Activated naive CD4-positive, alpha-beta T cell treated with anti-CD3 and anti-CD28 coated beads, Interleukin-2, amount 10 ng/mL, durations not matched to agents 7 days and 5 days (primary cell): ENCODE results near the gene MSANTD2.

Experiments used
- CTCF ChIA-PET: fragments of 350-600 bp; sonication (Branson Sonifier 250); formaldehyde crosslinking; loops from one replicate; lab custom pipeline; 2021; ENCODE audit warnings: antibody characterized with exemption; lab: Charles Lee
- DNase-seq: peaks from one replicate; pipeline ENCODE4 v3.0.0-alpha.2; 2020
- H3K27ac Mint-ChIP-seq: one replicate; pipeline ENCODE4 v1.8.0; 2021; ENCODE audit warnings: mild to moderate bottlenecking, moderate library complexity, mixed read lengths
- H3K27me3 Mint-ChIP-seq: one replicate; pipeline ENCODE4 v1.8.0; 2021; ENCODE audit warnings: mild to moderate bottlenecking, mixed read lengths
- H3K36me3 Mint-ChIP-seq: one replicate; pipeline ENCODE4 v1.8.0; 2021; ENCODE audit warnings: mixed read lengths
- H3K4me1 Mint-ChIP-seq: one replicate; pipeline ENCODE4 v1.8.0; 2021; ENCODE audit warnings: mixed read lengths
- H3K4me3 Mint-ChIP-seq: one replicate; pipeline ENCODE4 v1.8.0; 2021; ENCODE audit warnings: mild to moderate bottlenecking, moderate library complexity, mixed read lengths
- H3K9me3 Mint-ChIP-seq: one replicate; pipeline ENCODE4 v1.8.0; 2021; ENCODE audit warnings: mixed read lengths

Gene MSANTD2

DNA sequence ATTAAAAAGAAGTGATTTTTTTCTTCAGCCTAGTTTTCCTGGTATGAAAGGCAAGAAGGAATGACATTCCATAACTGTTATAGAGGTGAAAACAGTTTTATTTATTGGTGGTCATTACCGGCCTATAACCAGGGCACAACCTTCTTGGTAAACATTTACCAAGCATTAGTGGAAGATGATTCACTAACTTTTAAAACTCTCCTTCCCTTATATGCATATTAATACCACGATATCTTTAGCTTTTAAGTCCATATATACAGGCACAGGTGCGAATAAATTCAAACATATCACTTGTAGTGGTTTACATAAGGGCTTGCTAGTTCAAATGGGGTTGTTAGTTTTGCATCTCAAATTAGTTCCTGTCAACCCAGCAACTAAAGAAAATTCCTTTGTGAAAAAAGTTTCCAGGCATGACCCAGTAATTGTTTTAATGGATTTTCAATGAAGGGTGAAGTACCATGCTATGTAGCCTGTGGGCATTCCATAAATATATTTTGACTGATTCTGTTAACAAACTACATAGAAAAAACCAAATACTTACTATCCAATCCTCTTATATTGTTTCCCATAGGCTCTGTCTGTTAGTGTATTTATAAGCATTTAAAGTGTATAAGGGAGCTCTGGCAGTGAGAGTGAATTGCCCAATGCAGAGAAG is 34.4 kb upstream of the MSANTD2 start:
- Mint-ChIP-seq H3K36me3 (no peaks in the 10 kb centered on the region), H3K4me1 (peaks cover 15% of the 10 kb centered on the region), H3K27me3 (peaks cover 76% of the 10 kb centered on the region), H3K4me3 (no peak overlapping the region), H3K27ac (no peak overlapping the region), H3K9me3 (no peaks in the 10 kb centered on the region)
- CTCF ChIA-PET: interaction anchor here (1.8 to 7.8 kb wide), 3 partner anchors 76 to 163 kb away, joined by 5 to 76 read pairs (median 9); partner anchors contain the start of genes SIAE and SPA17
- no peak for DNase-seq

- Mint-ChIP-seq H3K4me1 (peaks cover 12% of the 10 kb centered on the region), H3K27ac (no peak overlapping the region), H3K9me3 (no peaks in the 10 kb centered on the region), H3K27me3 (peaks cover 55% of the 10 kb centered on the region), H3K36me3 (no peaks in the 10 kb centered on the region), H3K4me3 (no peak overlapping the region)
- DNase-seq: no peak
- CTCF ChIA-PET: interaction anchor here (0.7 to 7.8 kb wide), 3 partner anchors 44 to 161 kb away, joined by 3 to 76 read pairs (median 6); partner anchors contain the start of genes SIAE and SPA17
Observed at GRCh38 chr11:124832571-124832970, 32.4 kb upstream of the MSANTD2 start.

GRCh38 chr11:124831897-124832296 is 31.7 kb upstream of the MSANTD2 start:
- no peaks in the 10 kb centered on the region for H3K36me3 Mint-ChIP-seq
- no peak overlapping the region for H3K4me3 Mint-ChIP-seq
- H3K27ac Mint-ChIP-seq: no peak overlapping the region
- H3K9me3 Mint-ChIP-seq: no peaks in the 10 kb centered on the region
- peaks cover 6% of the 10 kb centered on the region for H3K4me1 Mint-ChIP-seq
- peaks cover 49% of the 10 kb centered on the region for H3K27me3 Mint-ChIP-seq
- no peak for DNase-seq
- CTCF ChIA-PET: no interaction called here

DNA sequence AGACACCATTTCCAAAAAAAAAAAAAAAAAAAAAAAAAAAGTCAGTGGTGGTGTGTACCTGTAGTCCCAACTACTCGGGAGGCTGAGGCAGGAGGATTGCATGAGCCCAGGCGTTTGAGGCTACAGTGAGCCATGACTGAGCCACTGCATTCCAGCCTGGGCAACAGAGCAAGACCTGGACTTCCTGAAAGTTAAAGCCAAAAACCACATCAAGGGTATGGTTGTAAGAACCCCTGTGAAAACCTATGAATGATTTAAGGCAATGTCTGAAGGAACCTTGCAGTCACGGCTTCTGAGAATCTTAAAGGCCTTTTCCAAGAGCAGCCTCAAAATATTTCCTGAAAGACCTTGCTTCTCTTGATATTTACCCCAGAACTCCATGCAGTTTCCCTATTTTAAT is 30.5 kb upstream of the MSANTD2 start:
- CTCF ChIA-PET: no interaction called here
- no peaks in the 10 kb centered on the region for H3K4me1 Mint-ChIP-seq
- H3K4me3 Mint-ChIP-seq: no peak overlapping the region
- DNase-seq: no peak
- H3K9me3 Mint-ChIP-seq: no peaks in the 10 kb centered on the region
- no peaks in the 10 kb centered on the region for H3K36me3 Mint-ChIP-seq
- no peak overlapping the region for H3K27ac Mint-ChIP-seq
- peaks cover 48% of the 10 kb centered on the region for H3K27me3 Mint-ChIP-seq

DNA sequence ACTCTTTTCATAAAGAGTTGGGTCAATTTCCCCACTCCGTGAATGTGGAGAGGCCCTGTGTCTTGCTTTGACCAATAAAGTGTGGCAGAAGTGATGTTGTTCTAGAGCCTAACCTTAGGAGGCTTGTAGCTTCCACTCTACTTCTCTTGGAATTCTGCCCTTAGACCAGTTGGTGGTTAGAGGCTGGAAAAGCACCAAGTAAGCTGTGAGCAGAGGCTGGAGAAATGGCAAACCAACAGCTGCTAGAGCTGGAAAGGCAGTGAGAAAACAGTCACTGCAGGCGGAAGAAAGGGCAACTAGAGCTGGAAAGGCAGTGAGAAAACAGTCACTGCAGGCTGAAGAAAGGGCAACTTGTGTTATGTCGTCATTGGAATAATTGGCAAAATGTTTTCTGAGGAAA is 29.8 kb upstream of the MSANTD2 start:
- CTCF ChIA-PET: no interaction called here
- no peaks in the 10 kb centered on the region for H3K4me1 Mint-ChIP-seq
- no peak for DNase-seq
- peaks cover 41% of the 10 kb centered on the region for H3K27me3 Mint-ChIP-seq
- H3K27ac Mint-ChIP-seq: no peak overlapping the region
- no peak overlapping the region for H3K4me3 Mint-ChIP-seq
- H3K36me3 Mint-ChIP-seq: no peaks in the 10 kb centered on the region
- no peaks in the 10 kb centered on the region for H3K9me3 Mint-ChIP-seq

- H3K27ac Mint-ChIP-seq: no peak overlapping the region
- peaks cover 31% of the 10 kb centered on the region for H3K27me3 Mint-ChIP-seq
- DNase-seq: no peak
- H3K4me1 Mint-ChIP-seq: no peaks in the 10 kb centered on the region
- no peak overlapping the region for H3K4me3 Mint-ChIP-seq
- CTCF ChIA-PET: interaction anchor here (0.6 kb wide), 1 partner anchor 32 kb away, joined by 3 read pairs; no protein-coding TSS in a partner anchor
- no peaks in the 10 kb centered on the region for H3K36me3 Mint-ChIP-seq
- no peaks in the 10 kb centered on the region for H3K9me3 Mint-ChIP-seq
Observed at GRCh38 chr11:124825876-124826275, 25.7 kb upstream of the MSANTD2 start.

- Mint-ChIP-seq H3K27ac (no peak overlapping the region), H3K27me3 (peaks cover 34% of the 10 kb centered on the region), H3K36me3 (no peaks in the 10 kb centered on the region), H3K4me1 (no peaks in the 10 kb centered on the region), H3K4me3 (no peak overlapping the region), H3K9me3 (no peaks in the 10 kb centered on the region)
- CTCF ChIA-PET: no interaction called here
- no peak for DNase-seq
Observed at GRCh38 chr11:124823512-124824376, 23.5 kb upstream of the MSANTD2 start.

GRCh38 chr11:124821995-124822730 is 22.0 kb upstream of the MSANTD2 start:
- Mint-ChIP-seq H3K9me3 (no peaks in the 10 kb centered on the region), H3K27ac (no peak overlapping the region), H3K4me1 (no peaks in the 10 kb centered on the region), H3K27me3 (peaks cover 45% of the 10 kb centered on the region), H3K36me3 (no peaks in the 10 kb centered on the region), H3K4me3 (no peak overlapping the region)
- CTCF ChIA-PET: no interaction called here
- DNase-seq: no peak

DNA sequence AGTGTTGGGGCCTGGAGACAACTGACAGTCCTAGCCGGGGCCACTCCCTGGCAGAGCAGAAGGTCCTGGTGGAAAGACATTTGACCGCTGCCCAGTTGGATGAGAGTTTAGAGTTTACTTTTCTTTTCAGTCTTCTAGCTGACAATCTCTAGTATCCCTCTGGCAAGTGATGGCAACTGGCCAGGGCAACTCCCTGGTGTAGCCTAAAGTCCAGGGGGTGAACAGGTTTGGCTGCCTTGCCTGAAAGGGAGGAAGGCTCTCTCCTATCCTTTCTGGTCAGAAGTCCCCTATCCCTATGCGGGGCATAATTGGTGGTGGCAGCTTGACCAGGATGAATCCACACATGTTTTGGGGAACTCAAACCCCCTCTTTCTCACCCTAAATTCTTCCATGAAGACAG is 16.8 kb upstream of the MSANTD2 start:
- H3K27me3 Mint-ChIP-seq: peaks cover 63% of the 10 kb centered on the region
- no peaks in the 10 kb centered on the region for H3K9me3 Mint-ChIP-seq
- no peaks in the 10 kb centered on the region for H3K4me1 Mint-ChIP-seq
- CTCF ChIA-PET: interaction anchor here (0.6 kb wide), 1 partner anchor 123 kb away, joined by 3 read pairs; no protein-coding TSS in a partner anchor
- no peak overlapping the region for H3K27ac Mint-ChIP-seq
- no peaks in the 10 kb centered on the region for H3K36me3 Mint-ChIP-seq
- H3K4me3 Mint-ChIP-seq: no peak overlapping the region
- no peak for DNase-seq

- no peaks in the 10 kb centered on the region for H3K4me1 Mint-ChIP-seq
- DNase-seq: no peak
- peaks cover 47% of the 10 kb centered on the region for H3K27me3 Mint-ChIP-seq
- no peaks in the 10 kb centered on the region for H3K36me3 Mint-ChIP-seq
- CTCF ChIA-PET: interaction anchor here (1.7 kb wide), 1 partner anchor 32 kb away, joined by 3 read pairs; no protein-coding TSS in a partner anchor
- H3K9me3 Mint-ChIP-seq: no peaks in the 10 kb centered on the region
- H3K27ac Mint-ChIP-seq: no peak overlapping the region
- no peak overlapping the region for H3K4me3 Mint-ChIP-seq
Observed at GRCh38 chr11:124814739-124815138, 14.5 kb upstream of the MSANTD2 start.

- CTCF ChIA-PET: interaction anchor here (0.8 to 1.7 kb wide), 3 partner anchors 30 to 168 kb away, joined by 3 read pairs; no protein-coding TSS in a partner anchor
- DNase-seq: no peak
- Mint-ChIP-seq H3K4me1 (no peaks in the 10 kb centered on the region), H3K27me3 (peaks cover 46% of the 10 kb centered on the region), H3K27ac (no peak overlapping the region), H3K9me3 (no peaks in the 10 kb centered on the region), H3K36me3 (no peaks in the 10 kb centered on the region), H3K4me3 (no peak overlapping the region)
Observed at GRCh38 chr11:124812876-124813275, 12.7 kb upstream of the MSANTD2 start.

- no peak overlapping the region for H3K27ac Mint-ChIP-seq
- H3K36me3 Mint-ChIP-seq: no peaks in the 10 kb centered on the region
- no peak overlapping the region for H3K4me3 Mint-ChIP-seq
- DNase-seq: no peak
- H3K9me3 Mint-ChIP-seq: no peaks in the 10 kb centered on the region
- peaks cover 36% of the 10 kb centered on the region for H3K27me3 Mint-ChIP-seq
- CTCF ChIA-PET: no interaction called here
- no peaks in the 10 kb centered on the region for H3K4me1 Mint-ChIP-seq
Observed at GRCh38 chr11:124811399-124812125, 11.4 kb upstream of the MSANTD2 start.

GRCh38 chr11:124807660-124808270 is 7.6 kb upstream of the MSANTD2 start:
- H3K4me3 Mint-ChIP-seq: no peak overlapping the region
- no peaks in the 10 kb centered on the region for H3K36me3 Mint-ChIP-seq
- no peaks in the 10 kb centered on the region for H3K9me3 Mint-ChIP-seq
- H3K27me3 Mint-ChIP-seq: peaks cover 18% of the 10 kb centered on the region
- no peak overlapping the region for H3K27ac Mint-ChIP-seq
- no peaks in the 10 kb centered on the region for H3K4me1 Mint-ChIP-seq
- CTCF ChIA-PET: no interaction called here
- DNase-seq: no peak
